CD4-positive, alpha-beta T cell treated with Interleukin-6 at 100 ng/mL for 8 hours (primary cell): Measurements from ENCODE around the gene AEBP1.

Experiments
- DNase-seq: peaks from one replicate; pipeline ENCODE4 v3.0.0-alpha.2; 2020; ENCODE audit warnings: mixed read lengths, low spot score

AEBP1 gene

GRCh38 chr7:44142028-44142427, 37.9 kb downstream of the AEBP1 start:
- no peak for DNase-seq

DNA sequence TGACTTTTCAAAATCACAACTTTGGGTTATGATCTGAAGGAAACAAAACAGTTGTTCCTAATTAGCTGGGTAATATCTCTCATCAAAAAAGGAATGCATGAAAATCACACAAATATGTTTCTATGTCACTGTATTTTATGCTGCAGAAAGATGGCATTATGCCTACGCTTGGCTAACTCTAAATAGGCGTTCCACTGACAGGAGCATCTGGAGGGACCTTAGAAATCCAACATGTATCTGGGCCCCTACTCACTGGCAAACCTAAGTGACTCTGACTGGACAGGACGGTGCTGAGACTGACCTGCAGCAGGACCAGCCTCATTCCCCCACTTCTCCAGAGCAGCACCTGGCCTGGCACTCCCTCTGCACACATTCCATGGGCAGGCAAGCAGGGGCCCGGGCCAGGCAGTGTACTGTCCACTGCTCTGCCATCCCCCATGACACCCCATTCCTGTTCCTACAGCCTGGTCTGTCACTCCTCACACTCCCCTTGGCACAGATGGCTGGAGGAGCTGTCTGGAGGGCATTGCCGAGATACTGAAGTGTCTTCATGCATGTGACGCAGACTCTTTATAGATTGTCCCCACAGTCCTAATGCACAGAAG, 39.6 kb downstream of the AEBP1 start:
- no peak for DNase-seq

- no peak for DNase-seq
These were observed 40.4 kb downstream of the AEBP1 start for GRCh38 chr7:44144426-44144967.

DNA sequence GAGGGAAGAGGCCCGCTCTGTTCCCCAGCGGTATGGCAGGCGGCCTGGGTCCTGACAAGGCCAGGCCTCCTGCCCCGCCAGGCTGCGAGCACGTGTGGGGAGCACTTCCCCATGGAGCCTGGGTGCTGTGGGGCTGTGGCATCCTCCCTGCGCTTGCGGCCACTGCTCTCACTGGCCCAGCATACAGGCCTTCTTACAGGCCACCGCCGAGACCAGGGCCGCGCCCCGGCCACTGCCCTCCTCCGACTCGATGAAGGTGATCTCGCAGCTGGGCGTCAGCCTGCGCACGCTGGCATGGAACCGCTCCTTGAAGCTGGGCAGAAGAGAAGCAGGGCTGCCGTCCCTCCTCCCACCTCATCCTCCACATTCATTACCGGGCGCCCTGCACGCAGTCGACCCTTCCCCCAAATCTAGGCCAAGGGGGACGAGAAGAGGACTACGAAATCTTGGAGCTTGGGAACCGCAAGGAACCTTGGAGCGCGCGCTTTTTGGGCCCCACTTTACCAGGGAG, 40.9 kb downstream of the AEBP1 start:
- no peak for DNase-seq

DNA sequence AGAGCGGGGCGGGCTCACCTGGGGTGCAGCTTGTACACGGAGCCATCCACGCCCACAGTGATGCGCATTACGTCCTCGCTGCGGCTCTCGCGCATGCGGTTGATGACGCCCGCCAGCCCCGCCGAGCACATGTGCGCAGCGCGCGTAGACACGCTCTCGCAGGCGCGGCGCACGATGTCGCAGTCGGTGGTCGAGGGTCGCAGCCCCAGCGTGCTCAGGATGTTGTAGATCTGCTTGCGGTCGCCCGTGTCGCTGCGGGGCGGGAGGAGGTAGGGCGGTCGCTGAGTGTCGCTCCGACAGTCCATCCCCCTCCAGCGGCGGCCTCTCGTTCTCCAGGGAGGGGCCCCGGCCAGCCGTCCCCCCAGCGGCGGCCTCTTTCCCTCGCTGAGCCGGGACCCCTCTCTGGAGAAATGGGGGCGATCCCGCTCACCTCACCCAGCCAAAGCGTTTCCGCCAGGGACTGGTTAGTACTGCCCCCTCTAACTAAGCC, 41.4 kb downstream of the AEBP1 start:
- peak; percentile 44 for DNase-seq

- DNase-seq, result peak; percentile 74
These were observed 42.1 kb downstream of the AEBP1 start for GRCh38 chr7:44145969-44146911.

- no peak for DNase-seq
These were observed 43.2 kb downstream of the AEBP1 start for GRCh38 chr7:44147026-44147991.

DNA sequence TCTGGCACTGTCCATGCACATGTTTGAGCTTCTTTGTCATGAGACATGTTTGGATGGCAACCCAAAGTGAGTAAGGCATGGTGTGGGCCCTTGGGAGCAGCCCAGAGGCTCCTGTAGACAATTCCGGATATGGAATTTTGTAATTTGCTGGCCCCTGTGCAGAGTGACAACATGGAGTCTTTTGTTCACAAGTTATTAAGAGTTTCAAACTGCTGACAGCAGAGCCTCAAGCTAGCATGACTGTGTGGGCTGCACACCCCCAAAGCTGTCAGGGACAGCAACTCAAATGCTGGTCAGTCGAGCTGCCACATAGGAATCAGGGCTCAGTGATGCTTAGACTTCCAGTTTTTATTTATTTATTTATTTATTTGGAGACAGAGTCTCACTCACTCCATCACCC, 44.0 kb downstream of the AEBP1 start:
- DNase-seq, result no peak

DNA sequence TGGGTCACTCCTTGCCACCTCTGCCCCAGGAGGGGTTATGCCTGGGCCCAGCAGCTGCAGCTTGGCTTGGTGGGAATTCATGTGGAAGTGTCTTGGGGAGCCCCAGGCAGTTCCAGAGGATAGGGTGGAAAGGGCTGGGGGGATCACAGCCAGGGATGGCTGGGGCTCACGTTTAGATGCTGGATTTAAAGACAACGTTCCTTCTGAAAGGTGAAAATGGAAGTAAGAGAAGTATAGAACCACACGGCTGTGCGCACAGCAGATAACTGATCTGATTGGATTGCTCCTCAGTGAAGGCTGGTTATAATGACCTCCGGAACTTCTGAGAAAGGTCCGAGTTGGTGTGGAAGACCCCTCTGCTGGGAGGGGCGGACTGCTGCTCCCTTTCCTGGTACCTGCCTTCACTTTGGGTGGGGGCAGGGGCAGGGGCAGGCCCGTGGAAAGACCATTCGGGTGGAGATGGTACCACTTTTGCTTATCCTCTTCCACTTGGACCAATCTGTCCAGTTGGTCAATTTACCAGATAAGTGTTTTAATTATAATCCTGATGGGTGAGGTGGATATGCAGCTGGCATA, 44.9 kb downstream of the AEBP1 start:
- DNase-seq, result no peak

DNA sequence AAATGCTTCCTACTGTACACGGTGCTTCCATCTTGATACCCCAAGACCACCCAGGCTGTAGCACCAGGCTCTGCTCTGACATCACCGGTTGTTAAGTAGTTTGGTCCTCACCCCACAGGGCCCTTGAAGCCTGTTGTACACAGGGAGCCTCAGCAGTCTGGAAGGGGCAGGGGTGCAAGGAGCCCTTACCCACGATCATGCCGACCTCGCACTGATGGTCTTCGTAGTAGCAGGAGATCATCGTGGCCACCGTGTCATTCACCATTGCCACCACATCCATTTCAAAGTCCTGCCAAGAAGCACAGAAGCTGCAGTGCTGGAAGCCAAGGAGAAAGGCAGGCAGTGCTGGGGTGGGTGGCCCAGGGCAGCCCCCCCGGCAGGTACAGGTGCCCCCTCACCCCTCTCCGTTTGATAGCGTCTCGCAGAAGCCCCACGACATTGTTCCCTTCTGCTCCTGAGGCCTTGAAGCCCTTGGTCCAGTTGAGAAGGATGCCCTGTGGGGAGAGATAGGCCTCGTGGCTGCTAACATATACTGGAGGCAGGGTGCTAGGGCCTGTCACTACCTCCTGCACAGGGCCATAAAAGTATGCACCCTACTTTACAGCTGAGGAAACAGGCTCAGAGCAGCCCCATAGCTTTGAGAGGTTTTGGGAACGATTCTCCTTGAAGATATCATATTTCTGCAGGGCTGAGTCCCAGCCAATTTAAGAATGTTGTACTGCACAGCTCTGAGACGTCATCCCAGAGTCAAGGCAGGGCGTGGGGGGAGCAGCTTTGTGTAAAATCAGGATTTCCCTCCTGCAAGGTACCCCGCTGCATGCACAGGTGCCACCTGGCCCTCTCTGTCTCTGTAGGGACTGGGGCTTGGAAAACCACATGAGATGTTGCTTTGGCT, 45.7 kb downstream of the AEBP1 start:
- DNase-seq, result no peak

GRCh38 chr7:44150466-44150832, 46.3 kb downstream of the AEBP1 start:
- DNase-seq, result no peak

GRCh38 chr7:44150966-44151941, 47.1 kb downstream of the AEBP1 start:
- no peak for DNase-seq

DNA sequence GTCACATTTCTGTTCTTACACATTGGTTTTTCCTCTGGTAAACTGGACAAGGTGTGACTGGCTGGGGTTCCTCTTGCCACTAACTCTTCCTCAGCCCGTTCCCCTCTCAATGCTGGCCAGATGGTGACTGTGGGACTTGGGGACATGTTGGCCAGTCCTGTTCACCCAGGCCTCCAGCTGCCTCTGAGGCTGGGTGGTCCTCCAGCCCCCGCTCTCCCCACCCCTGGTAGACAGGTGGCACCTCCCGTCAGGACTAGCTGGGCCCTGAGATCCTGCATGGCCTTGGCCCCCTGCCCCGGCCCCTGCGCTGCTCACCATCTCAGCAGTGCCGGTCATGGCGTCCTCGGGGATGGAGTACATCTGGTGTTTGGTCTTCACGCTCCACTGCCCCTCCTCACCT, 47.8 kb downstream of the AEBP1 start:
- DNase-seq, result no peak

- no peak for DNase-seq
These were observed 49.1 kb downstream of the AEBP1 start for GRCh38 chr7:44152971-44153947.

GRCh38 chr7:44153948-44154335, 49.8 kb downstream of the AEBP1 start:
- no peak for DNase-seq

DNA sequence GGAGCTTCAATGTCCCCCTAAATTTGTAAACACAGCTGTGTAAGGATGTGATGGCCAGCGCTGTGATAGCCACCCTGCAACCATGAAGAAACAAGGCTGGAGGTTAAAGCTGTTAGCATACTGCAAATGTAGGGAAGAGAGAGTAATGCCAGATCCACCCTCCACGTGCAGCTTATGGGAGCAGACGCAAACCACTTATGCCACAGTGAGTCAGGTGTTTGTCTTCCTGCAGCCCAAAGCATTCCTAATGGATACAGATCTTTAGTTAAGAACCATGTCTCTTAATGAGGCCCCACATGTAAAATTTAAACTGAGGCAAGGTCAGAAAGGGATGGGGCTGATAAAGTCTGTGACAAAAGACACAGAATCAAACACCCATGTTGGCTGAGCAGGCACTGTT, 50.6 kb downstream of the AEBP1 start:
- DNase-seq, result no peak

DNA sequence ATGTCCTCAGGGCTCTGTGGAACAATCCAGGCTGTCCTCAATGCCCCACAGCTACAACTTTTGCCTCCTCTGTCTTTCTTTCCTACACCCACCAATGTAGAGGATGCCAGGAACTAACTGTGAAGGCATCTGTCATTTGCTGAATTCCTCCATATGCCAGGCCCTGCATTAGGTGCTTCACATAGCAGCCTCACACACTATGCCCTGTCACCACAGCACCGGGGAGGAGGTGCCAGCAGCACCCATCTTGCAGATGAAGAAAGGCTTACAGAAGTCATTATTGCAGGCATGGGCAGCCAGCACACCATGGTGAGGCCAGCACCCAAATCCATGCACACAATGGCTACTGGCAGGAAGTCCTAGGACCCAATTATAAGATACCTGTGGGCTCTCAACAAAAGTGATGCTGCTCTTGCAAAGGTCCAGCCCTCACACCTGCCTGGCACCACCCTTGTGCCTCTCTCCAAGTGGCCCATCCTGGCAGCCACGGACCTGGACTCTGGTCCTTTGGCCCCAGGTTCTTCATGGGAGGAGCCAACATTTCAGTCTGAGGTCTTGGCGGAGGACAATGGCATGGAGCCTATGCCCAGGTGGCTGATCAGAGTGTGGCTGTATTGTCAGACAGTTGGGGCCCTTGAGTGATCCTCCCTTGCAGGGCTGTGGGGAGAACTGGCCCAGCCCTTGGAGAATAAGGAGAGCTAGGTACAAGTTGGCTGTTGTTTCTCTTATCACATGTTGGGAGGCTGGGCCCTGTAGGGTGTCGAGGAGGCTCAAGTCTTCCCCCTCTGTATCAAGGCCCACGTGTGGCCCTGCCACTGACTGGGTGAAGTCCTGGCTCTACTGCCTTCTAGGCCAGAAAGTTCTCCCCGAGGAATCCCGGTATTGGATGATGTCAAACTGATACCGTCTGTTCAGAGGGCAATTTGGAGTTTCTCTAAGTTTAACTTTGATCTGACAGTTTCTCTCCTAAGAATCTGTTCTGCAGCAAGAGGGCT, 51.3 kb downstream of the AEBP1 start:
- no peak for DNase-seq
